ENCODE measurements around the gene ZNF506.
"Not testable (repeated sequence)": the region's sequence is repeated elsewhere in the genome, so short reads cannot be mapped to it uniquely, and the experiment has no call there.

ZNF506 gene

DNA sequence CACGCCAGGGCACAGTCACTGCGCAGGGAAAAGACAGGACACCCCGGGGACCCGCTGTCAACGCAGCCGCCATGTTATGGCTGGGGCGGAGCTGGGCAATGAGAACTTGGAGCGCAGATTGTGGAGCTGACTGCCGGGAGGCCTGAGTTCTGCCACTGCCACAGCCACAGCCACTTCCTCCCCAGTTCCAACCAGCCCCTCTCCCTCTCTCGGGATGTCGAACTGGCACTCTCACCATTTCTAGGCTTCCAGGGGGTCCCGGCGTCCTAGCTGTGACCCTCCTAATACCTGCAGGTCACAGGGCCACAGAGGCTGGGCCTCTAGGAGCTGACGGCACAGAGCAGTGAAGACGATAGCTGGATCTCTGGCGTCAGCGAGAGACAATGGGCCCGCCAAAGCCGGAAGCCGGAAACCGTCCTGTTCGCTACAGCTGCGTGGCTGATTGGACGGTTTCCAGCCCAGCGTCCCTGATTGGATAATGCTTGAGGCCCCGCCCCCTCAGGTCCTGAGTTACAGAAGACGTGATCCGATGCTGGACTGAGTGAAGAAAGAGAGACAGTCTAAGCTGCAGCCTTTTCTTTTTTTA lies at the start of gene ZNF506:
ZNF506 (minus strand) TSS at position 385 of the 586 bp plus-strand sequence; CDS start at position 238, 147 bp downstream.
- peak; percentile 93 for DNase-seq

DNA sequence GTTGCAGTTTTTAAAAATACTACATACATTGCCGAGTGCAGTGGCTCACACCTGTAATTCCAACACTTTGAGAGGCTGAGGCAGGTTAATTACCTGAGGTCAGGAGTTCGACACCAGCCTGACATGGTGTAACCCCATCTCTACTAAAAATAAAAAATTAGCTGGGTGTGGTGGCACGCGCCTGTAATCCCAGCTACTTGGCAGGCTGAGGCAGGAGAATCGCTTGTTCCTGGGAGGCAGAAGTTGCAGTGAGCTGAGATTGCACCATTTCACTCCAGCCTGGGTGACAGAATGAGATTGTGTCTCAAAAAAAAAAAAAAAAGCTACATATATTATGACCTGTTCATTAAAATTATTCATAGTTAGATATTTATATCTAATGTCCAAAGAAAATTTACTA lies 48.5 kb upstream of the ZNF506 start:
- not testable (repeated sequence) for DNase-seq

DNA sequence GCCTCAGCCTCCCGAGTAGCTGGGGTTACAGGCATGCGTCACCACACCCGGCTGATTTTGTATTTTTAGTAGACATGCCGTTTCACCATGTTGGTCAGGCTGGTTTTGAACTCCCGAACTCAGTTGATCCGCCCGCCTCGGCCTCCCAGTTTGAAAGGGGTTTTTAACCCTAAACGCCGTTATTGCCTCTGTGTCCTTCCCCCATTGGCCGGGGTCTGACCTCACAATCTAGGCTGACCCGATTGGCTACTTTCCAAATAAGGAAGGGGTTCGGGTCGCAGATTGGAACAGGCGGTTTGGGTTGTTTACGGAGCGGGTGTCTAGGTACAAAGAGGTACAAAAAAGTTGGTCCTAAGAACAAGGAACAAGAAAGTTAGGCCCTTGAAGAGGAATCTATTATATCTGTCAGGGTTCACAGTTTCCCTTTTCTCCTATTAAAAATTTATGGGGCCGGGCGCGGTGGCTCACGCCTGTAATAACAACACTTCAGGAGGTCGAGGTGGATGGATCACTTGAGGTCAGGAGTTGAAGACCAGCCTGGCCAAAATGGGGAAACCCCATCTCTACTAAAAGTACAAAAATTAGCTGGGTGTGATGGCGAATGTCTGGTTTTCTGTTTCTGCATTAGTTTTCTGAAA lies 45.2 kb upstream of the ZNF506 start:
- peak; percentile 58 for DNase-seq

DNA sequence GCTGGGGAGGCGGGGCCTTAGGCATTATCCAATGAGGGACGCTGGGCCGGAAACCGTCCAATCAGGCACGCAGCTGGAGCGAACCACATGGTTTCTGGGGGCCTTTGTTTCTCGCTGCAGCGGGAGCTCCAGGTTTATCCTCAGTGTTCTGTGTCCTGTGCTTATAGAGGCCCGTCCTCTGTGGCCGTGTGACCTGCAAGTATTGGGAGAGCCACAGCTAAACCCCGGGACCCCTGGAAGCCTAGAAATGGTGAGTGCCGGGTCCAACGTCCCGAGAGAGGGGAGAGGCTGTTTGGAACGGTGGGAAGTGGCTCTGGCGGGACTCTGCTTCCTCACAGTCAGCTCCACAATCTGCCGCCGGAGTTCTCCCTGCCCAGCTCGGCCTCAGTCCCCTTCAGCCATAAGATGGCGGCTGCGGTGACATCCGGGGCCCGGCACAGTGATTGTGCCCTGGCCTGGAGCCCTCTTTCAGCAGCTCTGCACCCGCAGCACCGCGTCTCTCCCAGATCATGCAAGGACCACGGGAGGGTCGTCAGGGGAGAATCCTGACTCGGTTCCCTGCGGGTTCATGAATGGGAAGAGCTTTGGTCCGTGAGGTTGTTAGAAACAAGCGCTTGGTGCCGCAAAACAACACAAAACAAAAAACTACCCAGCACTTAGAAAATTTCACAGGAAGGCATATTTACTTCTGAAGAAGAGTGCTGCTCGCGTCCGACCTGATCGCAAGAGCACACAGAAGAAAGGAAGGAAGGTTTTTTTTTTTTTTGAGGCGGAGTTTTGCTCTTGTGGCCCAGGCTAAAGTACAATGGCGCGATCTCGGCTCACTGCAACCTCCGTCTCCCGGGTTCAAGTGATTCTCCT lies 44.4 kb upstream of the ZNF506 start, which contains the start of gene ZNF253:
ZNF253 (plus strand) TSS at position 133 of the 861 bp plus-strand sequence; CDS start at position 248, 115 bp downstream.
- DNase-seq, result peak; percentile 92

DNA sequence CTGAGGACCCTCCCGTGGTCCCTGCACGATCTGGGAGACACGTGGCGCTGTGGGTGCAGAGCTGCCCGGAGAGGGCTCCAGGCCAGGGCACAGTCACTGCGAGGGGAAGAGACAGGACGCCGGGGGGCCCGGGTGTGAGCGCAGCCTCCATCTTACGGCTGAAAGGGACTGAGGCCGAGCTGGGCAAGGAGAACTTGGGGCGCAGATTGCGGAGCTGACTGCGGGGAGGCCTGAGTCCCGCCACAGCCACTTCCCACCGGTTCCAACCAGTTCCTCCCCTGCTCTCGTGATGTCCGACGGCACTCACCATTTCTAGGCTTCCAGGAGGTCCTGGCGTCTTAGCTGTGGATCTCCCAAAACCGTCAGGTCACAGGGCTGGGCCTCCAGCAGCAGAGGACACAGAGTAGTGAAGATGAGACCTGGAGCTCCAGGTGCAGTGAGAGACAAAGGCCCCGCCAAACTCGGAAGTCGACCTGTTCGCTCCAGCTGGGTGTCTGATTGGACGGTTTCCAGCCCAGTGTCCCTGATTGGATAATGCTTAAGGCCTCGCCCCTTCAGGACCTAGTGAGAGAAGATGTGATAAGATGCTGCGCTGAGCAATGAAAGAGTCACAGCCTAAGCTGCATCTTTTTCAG lies 39.3 kb upstream of the ZNF506 start:
- DNase-seq, result peak; percentile 50

DNA sequence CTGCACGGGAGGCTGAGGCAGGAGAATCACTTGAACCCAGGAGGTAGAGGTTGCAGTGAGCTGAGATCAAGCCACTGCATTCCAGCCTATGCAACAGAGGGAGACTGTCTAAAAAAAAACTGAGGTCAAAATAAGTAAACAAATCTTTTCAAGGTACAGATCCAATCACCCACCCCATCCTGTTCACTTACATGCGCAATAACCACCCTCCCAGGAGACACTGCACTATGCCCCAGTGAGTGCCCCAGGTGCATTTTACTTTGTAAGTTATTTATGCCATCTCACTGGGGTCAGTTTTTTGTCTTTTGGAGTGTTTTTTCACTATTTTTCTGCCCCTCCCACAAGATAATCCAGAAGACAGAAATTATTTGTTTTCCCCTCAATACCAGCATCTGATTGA lies 37.2 kb upstream of the ZNF506 start:
- DNase-seq, result no peak

DNA sequence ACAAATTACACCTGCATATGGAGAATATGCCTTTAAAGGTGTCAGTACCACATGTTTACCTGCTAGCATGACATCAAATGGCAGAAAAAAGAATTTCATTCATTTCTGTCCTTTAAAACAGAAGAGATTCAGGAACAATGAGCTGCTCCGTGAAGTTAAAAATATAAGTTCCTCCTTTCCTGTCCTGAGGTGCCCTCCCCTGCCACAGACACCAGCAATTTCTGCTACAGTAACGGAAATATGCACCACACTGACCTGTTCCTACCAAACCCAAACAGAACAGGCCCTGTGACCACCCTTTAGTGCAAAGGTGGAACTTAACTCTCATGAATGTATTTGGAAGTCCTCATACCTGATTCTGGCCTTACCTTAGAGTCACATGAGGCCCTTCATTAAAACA lies 30.2 kb upstream of the ZNF506 start:
- not testable (repeated sequence) for DNase-seq

DNA sequence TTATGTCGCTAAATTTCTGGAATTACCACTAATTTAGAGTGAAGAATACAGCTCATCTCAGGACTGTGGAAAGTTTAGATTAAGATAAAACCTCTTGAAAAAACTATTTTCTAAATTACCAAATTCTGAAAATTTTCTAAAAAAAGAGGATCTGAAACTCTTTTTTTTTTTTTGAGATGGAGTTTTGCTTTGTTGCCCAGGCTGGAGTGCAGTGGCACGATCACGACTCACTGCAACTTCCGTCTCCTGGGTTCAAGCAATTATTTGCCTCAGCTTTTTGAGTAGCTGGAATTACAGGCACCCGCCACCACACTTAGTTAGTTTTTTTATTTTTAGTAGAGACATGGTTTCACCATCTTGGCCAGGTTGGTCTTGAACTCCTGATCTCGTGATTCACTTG lies 27.5 kb upstream of the ZNF506 start:
- DNase-seq, result no peak

DNA sequence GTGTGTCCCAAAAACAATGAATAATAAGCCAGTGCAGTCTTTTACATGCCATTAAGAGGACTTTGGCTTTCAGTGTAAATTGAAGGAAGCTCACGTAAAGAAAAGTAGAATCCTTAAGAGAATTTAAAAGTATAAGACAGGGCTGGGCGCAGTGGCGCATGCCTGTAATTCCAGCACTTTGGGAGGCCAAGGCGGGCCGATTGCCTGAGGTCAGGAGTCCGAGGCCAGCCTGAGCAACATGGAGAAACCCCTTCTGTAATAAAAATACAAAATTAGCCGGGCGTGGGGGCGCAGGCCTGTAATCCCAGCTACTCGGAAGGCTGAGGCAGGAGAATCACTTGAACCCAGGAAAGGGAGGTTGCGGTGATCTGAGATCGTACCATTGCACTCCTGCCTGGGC lies 26.2 kb upstream of the ZNF506 start:
- no peak for DNase-seq

DNA sequence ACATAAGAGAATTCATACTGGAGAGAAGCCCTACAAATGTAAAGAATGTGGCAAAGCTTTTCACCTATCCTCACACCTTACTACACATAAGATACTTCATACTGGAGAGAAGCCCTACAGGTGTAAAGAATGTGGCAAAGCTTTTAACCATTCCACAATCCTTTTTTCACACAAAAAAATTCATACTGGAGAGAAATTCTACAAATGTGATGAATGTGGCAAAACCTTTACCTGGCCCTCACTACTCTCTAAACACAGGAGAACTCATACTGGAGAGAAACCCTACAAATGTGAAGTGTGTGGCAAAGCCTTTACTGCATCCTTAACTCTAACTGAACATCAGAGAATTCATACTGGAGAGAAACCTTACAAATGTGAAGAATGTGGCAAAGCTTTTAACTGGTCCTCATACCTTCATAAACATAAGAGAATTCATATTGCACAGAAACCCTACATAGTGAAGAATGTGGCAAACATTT lies 14.0 kb upstream of the ZNF506 start:
- DNase-seq, result no peak

DNA sequence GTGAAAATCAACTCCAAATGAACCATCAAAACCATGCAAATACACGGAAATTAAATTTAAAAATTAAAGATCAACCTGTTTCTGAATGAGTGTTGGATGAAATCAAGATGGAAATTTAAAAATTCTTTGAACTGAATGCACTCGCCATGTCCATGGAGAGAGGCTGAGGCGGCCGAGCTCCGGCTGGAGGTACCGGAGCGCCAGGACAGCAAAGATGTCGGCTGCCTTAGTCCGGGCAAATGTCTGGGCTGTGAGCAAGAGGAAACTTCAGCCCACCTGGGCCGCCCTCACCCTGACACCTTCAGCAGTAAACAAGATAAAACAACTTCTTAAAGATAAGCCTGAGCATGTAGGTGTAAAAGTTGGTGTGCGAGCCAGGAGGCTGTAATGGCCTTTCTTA lies 5.3 kb upstream of the ZNF506 start:
- DNase-seq, result no peak

DNA sequence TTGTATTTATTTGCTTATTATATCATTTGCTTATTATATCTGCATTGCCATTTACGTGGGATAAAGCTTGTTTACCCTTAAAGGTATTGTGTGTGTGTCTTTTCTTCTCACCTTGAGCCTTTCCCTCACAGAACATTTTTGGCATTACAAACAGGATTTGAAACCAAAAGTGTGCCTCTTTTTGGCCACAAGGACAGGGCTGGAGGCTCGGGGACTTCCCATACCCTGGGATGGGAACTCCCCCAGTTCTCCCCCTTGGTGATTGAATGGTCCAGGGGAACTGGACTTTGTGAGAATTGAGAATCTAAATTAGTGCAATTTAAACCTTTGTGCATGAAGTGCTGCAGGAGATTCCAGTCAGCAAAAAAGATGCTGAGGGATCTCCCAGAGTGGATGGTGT lies 2.4 kb upstream of the ZNF506 start:
- DNase-seq, result no peak

DNA sequence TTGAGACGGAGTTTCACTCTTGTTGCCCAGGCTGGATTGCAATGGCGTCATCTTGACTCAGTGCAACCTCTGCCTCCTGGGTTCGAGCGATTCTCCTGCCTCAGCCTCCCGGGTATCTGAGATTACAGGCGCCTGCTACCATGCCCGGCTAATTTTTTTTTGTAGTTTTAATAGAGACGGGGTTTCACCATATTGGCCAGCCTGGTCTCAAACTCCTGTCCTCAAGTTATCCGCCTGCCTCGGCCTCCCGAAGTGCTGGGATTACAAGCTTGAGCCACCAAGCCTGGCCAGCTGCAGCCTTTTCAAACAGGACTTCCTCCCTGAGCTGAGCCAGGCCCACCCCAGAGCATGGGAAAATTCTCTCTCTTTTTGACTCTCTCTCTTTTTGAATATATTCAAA lies 426 bp upstream of the ZNF506 start:
- not testable (repeated sequence) for DNase-seq

DNA sequence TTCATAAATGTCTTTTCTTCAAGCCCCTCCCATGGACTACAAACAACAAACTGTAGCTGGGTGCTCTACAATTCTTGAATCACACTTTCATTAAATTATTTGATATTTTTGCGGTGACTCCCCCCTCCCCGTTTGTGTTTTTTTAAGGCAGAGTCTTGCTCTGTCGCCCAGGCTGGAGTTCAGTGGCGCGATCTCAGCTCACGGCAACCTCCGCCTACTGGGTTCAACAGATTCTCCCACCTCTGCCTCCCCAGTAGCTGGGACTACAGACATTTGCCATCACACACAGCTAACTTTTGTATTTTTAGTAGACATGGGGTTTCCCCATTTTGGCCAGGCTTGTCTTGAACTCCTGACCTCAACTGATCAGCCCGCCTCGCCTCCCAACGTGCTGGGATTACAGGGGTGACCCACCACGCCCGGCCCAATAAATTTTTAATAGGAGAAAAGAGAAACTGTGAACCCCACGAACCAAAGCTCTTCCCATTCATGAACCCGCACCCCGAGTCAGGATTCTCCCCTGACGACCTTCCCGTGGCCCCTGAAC lies 703 bp downstream of the ZNF506 start:
- no peak for DNase-seq

DNA sequence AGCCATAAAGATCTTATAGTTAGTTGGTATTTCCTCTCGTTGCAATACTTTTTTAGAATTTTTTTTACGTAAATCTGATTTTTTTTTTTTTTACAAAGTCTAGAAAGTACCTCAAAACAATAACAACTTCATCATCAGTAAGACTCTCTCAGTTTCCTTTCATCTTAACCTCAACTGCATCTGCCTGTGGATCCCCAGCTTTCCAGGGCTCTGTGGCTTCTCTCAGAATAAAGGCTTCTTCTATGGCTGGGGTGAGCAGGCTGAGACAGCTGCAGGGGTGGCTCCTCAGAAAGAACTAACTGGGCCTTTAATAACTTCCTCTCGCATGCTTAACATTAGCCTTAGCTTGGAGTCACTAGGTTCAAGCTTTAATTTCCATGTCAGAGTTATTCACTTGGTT lies 4.2 kb downstream of the ZNF506 start:
- DNase-seq, result peak; percentile 42

DNA sequence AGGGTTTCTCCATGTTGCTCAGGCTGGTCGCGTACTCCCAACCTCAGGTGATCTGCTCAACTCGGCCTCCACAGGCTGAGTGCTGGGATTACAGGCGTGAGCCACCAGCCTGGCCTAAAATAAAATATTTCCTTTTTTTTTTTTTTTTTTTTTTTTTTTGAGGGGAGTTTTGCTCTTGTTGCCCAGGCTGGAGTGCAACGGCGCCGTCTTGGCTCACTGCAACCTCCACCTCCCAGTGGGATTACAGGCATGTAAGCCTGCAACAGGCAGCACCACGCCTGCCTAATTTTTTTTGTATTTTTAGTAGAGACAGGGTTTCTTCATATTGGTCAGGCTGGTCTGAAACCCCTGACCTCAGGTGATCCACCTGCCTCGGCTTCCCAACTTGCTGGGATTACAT lies 4.9 kb downstream of the ZNF506 start:
- no peak for DNase-seq

DNA sequence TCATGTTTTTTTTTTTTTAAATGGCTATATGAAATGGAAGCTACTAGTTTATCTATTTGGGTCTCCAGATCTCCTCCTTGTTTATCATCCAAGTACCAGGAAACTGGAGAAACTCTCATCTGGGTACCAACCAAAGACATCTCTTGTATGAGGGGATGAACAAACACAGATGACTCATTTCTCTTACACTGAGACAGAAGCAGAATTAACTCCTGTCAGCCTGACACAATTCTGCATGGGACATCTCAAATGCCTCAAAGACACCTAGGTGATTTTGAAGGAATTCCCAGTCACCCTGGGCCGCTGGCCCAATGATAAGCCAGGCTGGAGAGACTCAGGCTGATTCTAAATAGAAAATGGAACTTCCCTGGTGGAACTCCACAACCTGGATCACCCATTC lies 9.6 kb downstream of the ZNF506 start:
- DNase-seq, result not testable (repeated sequence)

DNA sequence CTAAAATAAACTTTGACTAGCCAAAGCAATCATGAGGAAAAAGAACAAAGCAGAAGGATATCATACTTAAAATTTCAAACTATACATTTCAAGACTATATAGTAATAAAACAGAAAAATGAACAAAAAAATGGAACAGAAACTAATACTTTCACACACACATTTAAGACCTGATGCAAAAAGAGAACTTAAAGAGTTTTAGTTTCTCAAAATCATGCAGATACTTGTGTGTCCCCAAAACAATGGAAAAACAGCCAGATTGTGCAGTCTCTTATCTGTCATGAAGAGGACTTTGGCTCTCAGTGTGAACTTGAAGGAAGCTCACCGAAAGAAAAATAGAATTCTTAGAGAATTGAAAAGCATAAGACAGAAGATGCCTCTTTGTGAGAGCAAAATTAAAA lies 16.1 kb downstream of the ZNF506 start:
- no peak for DNase-seq

DNA sequence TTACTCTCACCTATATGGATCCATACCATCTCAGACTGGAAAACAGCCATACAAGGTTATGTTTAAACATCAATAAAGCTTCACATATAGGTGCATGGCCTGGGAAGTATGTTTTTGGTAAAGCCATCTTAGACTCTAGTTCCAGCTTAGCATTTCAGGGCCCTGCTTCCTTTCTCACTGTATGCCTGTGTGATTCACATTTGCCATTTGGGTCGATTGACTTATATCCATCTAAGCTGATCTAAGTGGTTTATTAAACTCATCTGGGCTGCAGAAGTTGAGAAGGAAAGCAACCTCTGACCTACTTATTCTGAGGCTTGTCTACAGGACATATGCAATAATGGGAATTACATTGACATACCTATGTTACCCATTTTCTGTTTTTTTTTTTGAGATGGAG lies 33.5 kb downstream of the ZNF506 start:
- no peak for DNase-seq

DNA sequence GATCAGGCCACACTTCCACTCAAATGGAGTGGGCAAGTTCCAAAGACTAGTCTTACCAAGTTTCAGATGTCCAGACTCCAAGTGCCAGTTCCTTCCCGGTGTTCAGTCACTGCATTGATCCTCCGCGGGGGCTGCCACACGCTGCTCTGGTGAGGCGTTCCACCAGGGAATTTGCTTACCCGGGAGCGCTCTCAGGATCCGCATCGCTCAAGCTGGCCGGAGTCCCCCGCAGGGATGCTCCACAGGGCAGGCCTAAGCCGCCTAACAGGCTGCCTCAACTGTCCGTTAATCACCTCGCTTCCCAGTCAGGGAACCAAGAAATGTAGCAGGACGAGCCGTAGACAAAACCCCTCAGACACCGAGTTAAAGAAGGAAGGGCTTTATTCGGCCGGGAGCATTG lies 36.1 kb downstream of the ZNF506 start:
- not testable (repeated sequence) for DNase-seq

DNA sequence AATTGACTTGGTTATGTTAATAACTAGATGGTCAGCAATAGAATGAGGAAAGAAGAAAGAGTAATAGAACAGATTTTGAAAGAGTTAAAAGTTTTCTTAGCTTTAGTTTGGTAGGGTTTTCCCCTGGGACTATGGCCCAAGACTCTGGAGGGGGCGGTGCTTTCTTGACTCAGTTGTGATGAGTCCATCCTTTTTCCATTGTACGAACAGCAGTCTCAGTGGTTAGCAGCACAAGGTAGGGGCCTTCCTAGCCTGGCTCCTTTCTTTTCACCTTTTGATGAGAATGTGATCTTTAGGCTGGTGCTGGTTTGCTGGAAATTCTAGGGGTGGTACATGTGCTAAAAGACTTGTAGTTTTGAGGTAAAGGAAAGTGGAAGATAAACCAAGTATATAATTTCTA lies 38.8 kb downstream of the ZNF506 start:
- DNase-seq, result no peak

DNA sequence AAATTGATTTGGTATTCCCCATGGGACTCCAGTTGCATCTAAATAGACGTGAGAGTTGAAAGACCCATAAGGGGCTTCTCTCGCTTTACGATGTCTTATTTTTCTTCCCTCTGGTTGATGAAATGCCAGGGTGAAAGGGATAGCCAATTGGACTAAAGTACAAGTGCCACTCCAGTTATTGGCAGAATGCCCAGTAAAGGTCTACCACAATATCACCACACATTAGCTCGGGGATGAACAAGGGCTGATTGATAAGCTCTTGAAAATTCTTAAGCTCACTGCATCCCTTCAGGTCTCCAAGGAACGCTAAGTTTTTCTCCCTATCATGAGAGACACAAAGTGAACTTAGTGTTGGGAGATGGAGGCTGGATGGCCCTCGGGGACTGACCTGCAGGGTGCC lies 39.8 kb downstream of the ZNF506 start:
- not testable (repeated sequence) for DNase-seq

DNA sequence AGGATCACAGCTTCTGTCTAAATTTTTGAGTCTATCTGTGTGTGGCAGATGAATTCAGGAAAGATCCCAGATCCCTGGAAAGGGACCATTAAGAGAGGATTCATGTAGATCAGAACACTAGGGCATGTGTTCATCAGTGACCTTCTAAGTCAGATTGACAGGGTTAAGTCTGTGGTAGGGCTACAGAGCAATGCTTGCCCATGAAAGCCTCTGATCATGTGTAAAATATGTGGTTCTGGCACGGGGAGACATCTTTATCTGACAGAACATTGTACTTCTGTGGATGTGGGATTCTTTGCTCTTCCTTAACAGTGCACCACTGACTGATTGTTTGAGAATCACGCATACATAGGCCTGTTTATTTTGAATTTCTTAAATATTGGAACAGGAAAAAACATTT lies 42.9 kb downstream of the ZNF506 start:
- no peak for DNase-seq

All from activated T-cell treated with anti-CD3 and anti-CD28 coated beads, Interleukin-2, amount 50 U/mL, for 1 hour (primary cell).